HG02840 (cell line): ENCODE measurements around the gene TNS3.
"Not testable (repeated sequence)": the region's sequence is repeated elsewhere in the genome, so short reads cannot be mapped to it uniquely, and the experiment has no call there.

Experiments used
- ATAC-seq: cut with Tn5 transposase; IDR thresholded peaks from one replicate; pipeline ENCODE4 v1.9.1; 2021; ENCODE audit warnings: mild to moderate bottlenecking, moderate library complexity, moderate number of reproducible peaks; ENCODE audit not compliant: unreplicated experiment, low FRiP score

The TNS3 gene

DNA sequence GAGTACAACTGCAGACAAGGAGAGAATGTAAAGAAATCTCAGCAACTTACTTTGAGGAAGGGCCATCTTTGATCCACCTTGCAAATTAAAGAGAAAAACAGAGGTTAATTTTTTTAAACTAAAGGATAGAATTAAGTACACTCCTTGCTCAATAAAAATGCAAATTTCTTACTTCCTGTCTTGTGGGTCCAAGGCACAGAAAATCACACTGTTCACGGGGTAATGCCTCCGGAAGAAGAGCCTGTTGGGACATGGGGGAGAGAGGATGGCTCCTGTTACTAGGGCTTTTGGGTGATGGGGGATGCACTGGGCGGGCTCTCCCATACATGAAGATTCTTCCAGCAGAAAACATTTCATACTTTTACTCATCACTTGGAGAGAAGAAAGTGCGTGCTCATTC lies 301.8 kb downstream of the TNS3 start:
- no peak for ATAC-seq

DNA sequence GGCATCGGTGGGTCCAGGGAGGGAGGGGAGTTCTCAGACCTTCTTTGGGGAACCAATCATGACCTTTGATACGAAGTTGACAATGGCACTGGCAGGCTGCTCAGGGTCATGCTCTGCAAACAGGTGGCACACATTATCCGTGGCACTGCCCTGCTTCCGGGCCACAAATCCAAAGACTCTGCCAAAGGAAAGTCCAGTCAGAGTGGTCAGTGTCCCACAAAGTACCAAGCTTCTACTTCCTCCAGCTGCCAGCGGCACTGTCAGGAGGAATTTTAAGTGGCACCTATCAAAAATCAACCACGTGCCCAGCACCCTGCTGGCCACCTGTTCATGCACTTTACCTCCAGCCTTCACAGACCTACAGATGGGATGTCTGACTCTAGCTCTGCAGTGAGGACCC lies 303.9 kb downstream of the TNS3 start:
- ATAC-seq, result no peak

- ATAC-seq, result no peak
These were observed 304.6 kb downstream of the TNS3 start for GRCh38 chr7:47277321-47277781.

DNA sequence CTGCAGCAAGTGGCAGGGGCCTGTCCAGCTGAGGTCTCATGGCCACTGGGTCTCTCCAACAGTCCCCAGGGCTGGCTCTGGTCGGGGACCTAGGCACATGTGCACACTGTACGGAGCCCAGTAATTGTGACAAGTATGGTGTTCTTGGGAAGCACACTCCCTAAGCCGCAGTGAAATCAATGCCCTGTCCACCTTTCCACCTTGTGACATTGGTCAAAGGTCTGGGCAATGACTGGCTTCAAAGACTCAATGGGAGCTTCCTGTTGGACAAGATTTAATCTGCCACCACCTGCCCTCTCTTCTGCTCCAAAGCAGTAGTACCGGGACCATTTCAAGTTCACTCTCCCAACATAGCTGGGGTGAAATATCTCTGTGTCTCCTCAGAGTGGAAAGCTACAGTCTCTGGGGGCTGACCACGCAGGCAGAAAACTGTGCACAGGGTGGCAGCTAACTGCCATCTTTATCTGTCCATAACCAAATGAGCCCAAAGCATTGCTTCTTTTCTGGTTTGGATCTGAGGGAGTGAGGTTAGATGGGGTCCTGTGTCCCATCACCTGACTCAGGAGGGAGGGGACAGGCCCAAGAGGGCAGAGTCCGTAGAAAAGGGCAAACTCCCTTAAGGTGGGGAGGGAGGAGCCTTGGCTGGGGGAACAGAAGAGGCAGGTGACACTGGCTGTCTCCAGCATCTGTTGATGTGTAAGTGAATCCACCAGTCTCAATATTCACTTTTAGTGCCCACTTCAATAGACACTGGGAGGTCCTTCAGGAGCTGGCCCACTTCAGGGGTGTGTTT lies 307.7 kb downstream of the TNS3 start:
- ATAC-seq, result no peak

GRCh38 chr7:47273088-47273487 lies 308.8 kb downstream of the TNS3 start:
- ATAC-seq, result no peak

DNA sequence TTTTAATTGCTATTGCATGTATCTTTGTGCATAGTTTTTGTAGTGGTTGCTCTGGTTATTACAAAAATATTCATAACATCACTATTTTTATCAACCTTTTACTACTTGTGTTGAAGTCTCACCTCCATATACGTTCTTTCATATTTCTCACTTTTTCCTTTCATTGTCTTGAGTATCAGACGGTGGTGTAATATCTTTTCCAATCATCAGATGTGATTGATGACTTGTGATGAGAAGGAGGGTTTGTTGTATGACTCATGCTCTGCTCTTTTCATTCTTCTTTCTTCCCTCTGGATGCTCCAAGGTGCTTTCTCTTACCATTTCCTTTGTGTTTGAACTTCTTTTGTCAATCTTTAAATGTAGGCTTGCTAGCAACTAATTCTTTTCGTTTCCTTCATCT lies 310.2 kb downstream of the TNS3 start:
- ATAC-seq, result no peak

DNA sequence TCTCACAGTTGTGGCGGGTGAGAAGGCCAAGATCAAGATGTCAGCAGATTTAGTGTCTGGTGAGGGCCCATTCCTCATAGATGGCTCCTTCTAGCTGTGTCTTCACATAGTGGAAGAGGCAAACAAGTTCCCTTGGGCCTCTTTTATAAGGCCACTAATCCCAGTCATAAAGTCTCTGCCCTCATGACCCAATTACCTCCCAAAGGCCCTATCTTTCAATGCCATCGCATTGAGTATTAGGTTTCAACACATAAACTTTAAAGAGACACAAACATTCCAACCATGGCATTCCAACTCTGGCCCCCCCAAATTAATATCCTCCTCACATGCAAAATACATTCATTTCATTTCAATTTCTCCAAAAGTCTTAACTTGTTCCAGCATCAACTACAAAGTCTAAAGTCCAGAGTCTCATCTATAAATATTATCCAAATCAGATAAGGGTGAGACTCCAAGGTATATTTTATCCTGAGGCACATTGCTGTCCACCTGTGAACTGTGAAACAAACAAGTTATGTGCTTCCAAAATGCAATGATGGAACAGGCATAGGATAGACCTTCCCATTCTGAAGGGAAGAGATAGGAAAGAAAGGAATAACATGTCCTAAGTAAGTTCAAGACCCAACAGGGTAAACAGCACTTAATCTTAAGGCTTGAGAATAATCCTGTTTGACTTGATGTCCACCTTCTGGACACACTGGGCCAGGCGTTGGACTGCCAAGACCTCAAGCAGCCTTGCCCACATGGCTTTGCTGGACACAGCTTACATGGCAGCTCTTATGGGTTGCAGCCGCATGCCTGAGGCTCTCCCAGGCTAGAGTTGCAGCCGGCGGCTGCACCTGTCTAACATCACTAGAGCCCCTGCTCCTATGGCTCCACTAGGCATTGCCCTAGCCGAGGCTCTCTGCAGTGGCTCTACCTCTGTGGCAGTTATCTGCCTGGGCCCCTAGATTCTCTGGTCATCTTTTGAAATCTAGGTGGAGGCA lies 312.8 kb downstream of the TNS3 start:
- ATAC-seq, result no peak

- no peak for ATAC-seq
These were observed 314.6 kb downstream of the TNS3 start for GRCh38 chr7:47267346-47267745.

GRCh38 chr7:47266799-47267198 lies 315.1 kb downstream of the TNS3 start:
- ATAC-seq, result no peak

GRCh38 chr7:47266131-47266706 lies 315.7 kb downstream of the TNS3 start:
- no peak for ATAC-seq

DNA sequence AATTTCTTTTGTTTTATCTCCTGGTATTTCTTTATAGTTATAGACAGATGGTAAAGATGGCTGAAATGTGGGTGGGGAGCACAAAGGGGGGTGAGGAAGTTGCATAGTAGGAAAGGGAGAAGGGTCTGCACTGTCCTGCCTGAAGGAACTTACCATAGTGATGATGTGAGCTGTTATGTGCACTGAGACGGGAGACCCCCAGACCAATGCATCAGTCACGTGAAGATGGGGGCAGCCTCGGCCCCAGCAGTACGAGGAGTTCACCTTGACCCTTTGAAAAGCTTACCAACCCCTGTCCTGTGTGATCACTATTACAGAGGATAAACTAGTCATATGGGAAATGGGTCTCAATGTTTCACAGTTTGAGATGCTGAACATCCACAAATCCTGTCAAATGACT lies 316.3 kb downstream of the TNS3 start:
- ATAC-seq, result no peak

DNA sequence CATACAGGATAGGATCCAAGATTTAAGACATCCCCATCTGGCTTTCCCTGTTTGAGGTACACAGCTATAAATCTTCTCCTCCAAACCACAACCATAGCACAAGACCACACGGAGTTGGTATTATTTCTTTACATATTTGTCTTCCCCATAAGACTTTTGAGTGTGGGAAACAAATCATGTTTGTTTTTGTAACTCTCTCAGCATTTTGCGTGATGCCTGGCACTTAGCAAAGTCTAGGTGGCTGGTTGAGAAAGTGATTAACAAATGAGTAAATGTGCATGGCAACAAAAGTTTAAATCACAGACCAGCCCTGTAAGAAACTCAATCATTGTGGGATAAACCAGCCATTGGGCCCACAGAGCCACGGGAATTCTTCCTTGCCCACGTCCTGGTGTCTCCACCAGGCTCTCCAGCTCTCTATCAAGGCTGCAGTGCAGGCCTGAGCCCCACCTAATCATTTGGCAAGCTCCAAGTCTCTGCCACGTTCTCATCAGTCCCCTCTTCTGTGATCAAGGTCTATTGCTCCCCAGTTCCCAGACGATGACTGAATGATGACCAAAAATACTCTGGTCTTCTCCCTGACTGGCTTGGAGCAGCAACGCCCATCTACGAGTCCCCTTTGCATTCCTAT lies 317.8 kb downstream of the TNS3 start:
- ATAC-seq, result no peak

DNA sequence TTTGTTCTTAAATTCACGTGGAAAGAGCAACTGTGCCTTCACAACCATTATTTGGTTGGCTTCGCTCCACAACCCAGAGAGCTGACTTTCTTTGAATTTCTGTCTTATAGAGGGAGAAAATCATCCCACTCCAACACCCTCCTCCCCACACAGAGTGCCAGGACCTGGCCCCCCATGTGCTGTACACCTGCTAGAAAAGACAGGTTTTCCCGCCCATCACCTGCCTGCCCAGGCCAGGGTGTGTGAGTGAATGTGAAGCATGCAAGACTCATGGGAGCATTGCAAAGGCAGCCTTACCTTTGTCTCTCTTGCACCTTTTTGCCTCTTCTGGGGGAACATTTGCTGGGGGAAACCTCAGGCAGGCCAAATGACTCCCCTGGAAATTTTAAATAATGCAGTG lies 319.0 kb downstream of the TNS3 start:
- ATAC-seq, result no peak

DNA sequence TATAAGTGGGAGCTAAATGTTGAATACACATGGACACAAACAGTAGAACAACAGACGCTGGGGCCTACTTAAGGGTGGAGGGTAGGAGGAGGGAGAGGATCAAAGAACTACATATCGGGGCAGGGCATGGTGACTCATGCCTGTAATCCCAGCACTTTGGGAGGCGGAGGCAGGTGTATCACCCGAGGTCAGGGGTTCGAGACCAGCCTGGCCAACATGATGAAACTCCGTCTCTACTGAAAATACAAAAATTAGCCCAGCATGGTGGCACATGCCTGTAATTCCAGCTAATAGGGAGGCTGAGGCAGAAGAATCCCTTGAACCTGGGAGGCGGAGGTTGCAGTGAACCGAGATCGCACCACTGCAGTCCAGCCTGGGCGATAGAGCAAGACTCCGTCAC lies 319.8 kb downstream of the TNS3 start:
- ATAC-seq, result not testable (repeated sequence)

DNA sequence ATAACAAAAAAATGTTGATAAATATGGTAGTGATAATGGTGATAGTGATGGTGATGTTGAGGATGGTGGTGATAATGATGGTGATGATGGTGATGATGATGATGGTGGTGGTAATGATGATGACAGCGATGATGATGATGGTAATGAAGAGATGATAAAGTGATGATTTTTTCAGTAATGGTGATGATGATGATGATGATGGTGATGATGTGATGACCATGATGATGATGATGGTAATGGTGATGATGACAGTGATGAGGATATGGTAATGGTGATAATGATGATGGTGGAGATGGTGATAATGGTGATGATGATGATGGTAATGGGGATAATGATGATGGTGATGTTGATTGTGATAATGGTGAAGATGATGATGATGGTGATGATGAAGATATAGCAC lies 321.6 kb downstream of the TNS3 start:
- ATAC-seq, result no peak

DNA sequence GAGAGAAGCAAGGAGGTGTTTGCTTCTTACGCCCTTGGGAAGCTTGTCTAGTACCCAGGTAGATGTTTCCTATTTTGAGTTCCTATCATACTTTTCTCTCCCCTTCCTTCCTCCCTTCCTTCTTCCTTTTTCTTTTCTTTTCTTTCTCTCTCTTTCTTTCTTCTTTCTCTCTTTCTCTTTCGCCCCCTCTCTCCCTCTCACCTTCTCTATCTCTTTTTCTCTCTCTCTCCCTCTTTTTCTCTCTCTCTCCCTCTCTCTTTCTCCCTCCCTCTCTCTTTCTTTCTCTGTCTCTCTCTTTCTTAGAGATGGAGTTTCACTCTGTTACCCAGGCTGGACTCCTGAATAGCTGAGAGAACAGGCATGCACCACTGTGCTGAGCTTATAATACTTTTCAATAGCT lies 322.2 kb downstream of the TNS3 start:
- ATAC-seq, result no peak

DNA sequence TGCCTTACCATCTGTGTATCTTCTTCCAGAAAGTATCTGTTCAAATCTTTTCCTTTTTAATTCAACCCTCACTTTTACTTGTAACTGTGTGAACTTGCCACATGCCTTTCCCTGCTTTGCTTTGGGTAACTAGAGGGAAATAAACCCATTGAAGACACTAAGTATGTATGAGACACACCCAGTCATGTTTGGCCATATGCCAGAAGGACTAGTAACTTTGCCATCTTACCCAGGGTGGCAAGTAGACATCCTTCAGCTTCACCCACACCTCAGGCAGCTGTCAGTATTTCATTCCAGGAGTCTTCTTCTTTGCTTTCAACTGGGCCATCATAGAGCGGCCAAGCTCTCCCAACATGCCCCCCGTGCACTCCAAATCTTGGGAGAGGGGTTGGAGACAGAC lies 323.1 kb downstream of the TNS3 start:
- ATAC-seq, result no peak

GRCh38 chr7:47256016-47256415 lies 325.9 kb downstream of the TNS3 start:
- ATAC-seq, result no peak

GRCh38 chr7:47255441-47255840 lies 326.5 kb downstream of the TNS3 start:
- no peak for ATAC-seq

DNA sequence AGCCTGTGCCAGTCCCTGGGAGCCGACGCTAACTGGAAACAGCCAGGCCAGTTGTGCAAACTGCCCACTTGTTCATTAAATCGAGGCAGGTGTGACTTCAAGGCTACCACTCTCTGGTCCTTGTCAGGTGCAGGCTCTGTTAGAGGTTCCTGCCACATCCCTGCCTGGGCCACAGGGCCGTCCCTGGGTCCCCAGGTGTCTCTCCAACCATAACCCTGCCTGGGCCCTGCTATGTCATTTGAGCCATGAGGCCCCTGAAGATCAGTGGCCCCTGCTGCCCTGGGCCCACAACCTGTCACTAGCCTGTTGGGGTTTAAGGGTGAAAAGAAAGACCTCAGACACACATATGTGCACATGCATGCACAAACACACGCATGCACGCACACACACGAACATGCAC lies 326.9 kb downstream of the TNS3 start:
- no peak for ATAC-seq
